Smooth muscle cell (in vitro differentiated cells): Measurements from ENCODE around the gene UGT1A10. TPM values are rescaled to one million over a fixed set of nuclear protein-coding genes. Genes with fewer than 3 reads are reported as not detected.

ENCODE experiments used
- DNase-seq: peaks from one replicate; lab custom pipeline; 2025; ENCODE audit not compliant: unreplicated experiment; lab: John Stamatoyannopoulos, UW
- H2AFZ ChIP-seq: fragments of 200-600 bp; sonication (generic); 2 replicates; pipeline ENCODE4 v1.6.0; 2016; ENCODE audit warnings: antibody characterized with exemption, low read depth, mild to moderate bottlenecking
- H3F3A ChIP-seq: fragments of 200-600 bp; sonication (generic); 2 replicates; pipeline ENCODE4 v1.6.0; 2017; ENCODE audit warnings: antibody characterized with exemption, low read depth
- H3K27ac ChIP-seq: fragments of 200-600 bp; sonication (generic); 2 replicates; pipeline ENCODE4 v1.5.1; 2016; ENCODE audit warnings: low read depth, mild to moderate bottlenecking
- H3K27me3 ChIP-seq: fragments of 200-600 bp; sonication (generic); 2 replicates; pipeline ENCODE4 v1.6.1; 2016; ENCODE audit warnings: low read depth, mild to moderate bottlenecking
- H3K36me3 ChIP-seq: fragments of 200-600 bp; sonication (generic); 2 replicates; pipeline ENCODE4 v1.5.1; 2016; ENCODE audit warnings: low read depth
- H3K4me1 ChIP-seq: fragments of 200-600 bp; sonication (generic); 2 replicates; pipeline ENCODE4 v1.5.1; 2016; ENCODE audit warnings: low read depth
- H3K4me2 ChIP-seq: fragments of 200-600 bp; sonication (generic); 2 replicates; pipeline ENCODE4 v1.6.0; 2016; ENCODE audit warnings: mild to moderate bottlenecking
- H3K4me3 ChIP-seq: fragments of 200-600 bp; sonication (generic); 2 replicates; pipeline ENCODE4 v1.5.1; 2016; ENCODE audit warnings: mild to moderate bottlenecking
- H3K79me2 ChIP-seq: fragments of 200-600 bp; sonication (generic); 2 replicates; pipeline ENCODE4 v1.6.0; 2016; ENCODE audit warnings: low read depth, mild to moderate bottlenecking
- H3K9ac ChIP-seq: fragments of 200-600 bp; sonication (generic); 2 replicates; pipeline ENCODE4 v1.6.0; 2016; ENCODE audit warnings: low read depth
- H3K9me3 ChIP-seq: fragments of 200-600 bp; sonication (generic); replicated peaks from 2 replicates; pipeline ENCODE4 v1.5.1; 2016; ENCODE audit warnings: low read depth
- H4K20me1 ChIP-seq: fragments of 200-600 bp; sonication (generic); 2 replicates; pipeline ENCODE4 v1.6.0; 2016; ENCODE audit warnings: low read depth
- CTCF ChIP-seq: fragments of 200-600 bp; sonication (generic); IDR thresholded peaks from 2 replicates; pipeline ENCODE4 v1.5.1; 2017; ENCODE audit warnings: borderline replicate concordance, mild to moderate bottlenecking, antibody characterized with exemption; ENCODE audit not compliant: insufficient read depth, poor library complexity, severe bottlenecking
- whole genome bisulfite sequencing: methylation state at CpG from one replicate; pipeline ENCODE4 v1.1.7; 2016; ENCODE audit warnings: low lambda C conversion rate; 5-methylcytosine and 5-hydroxymethylcytosine counted together
- polyA plus RNA-seq: library from polyadenylated mRNA; unstranded; fragments of >200 nt; fragmentation: Nextera tagmentation; extraction: Ambion mirVana; gene quantifications from 2 replicates; pipeline ENCODE4 v1.2.1, GENCODE V29; 2016
- total RNA-seq: library from RNA; depleted of rRNA; stranded (reverse); fragments of >200 nt; gene quantifications from 2 replicates; pipeline ENCODE4 v1.2.3, GENCODE V29; 2014

Gene UGT1A10
- total and polyA plus RNA-seq, 2 experiments from 2014 or later: not detected

- no peak for TF ChIP-seq CTCF
- H3K4me2 ChIP-seq: no peak overlapping the region
- H3K9ac ChIP-seq: no peak overlapping the region
- no peaks in the 10 kb centered on the region for H3K79me2 ChIP-seq
- no peaks in the 10 kb centered on the region for H3K27me3 ChIP-seq
- no peak overlapping the region for H3K4me3 ChIP-seq
- H4K20me1 ChIP-seq: no peaks in the 10 kb centered on the region
- no peak overlapping the region for H2AFZ ChIP-seq
- H3K36me3 ChIP-seq: no peaks in the 10 kb centered on the region
- no peak overlapping the region for H3K27ac ChIP-seq
- H3K4me1 ChIP-seq: no peaks in the 10 kb centered on the region
- DNase-seq: no peak
- H3F3A ChIP-seq: no peaks in the 10 kb centered on the region
- no peaks in the 10 kb centered on the region for H3K9me3 ChIP-seq
- WGBS: 92% methylated on average over 2 of the region's 2 CpGs
These were observed 122.6 kb downstream of the UGT1A10 start for GRCh38 chr2:233758849-233759248.

GRCh38 chr2:233760043-233760442 lies 123.8 kb downstream of the UGT1A10 start, which contains the start of gene UGT1A1:
UGT1A1 (plus strand) TSS chr2:233760270; CDS start chr2:233760288, 18 bp downstream.
- Histone ChIP-seq H3K9me3 (no peaks in the 10 kb centered on the region), H3K4me2 (no peak within 1 kb of the TSS), H3K4me1 (no peaks in the 10 kb centered on the region), H3F3A (no peaks in the 10 kb centered on the region), H3K27me3 (no peaks in the 10 kb centered on the region), H3K27ac (no peak within 1 kb of the TSS), H3K79me2 (no peaks in the 10 kb centered on the region), H2AFZ (no peak within 1 kb of the TSS), H3K9ac (no peak within 1 kb of the TSS), H4K20me1 (no peaks in the 10 kb centered on the region), H3K4me3 (no peak within 1 kb of the TSS), H3K36me3 (no peaks in the 10 kb centered on the region)
- 94% methylated on average over 6 of the region's 6 CpGs for WGBS
- no peak for TF ChIP-seq CTCF
- no peak for DNase-seq

GRCh38 chr2:233761040-233761769 lies 125.0 kb downstream of the UGT1A10 start:
- Histone ChIP-seq H3K9ac (no peak overlapping the region), H3K4me1 (no peaks in the 10 kb centered on the region), H2AFZ (no peak overlapping the region), H3F3A (no peaks in the 10 kb centered on the region), H3K4me2 (no peak overlapping the region), H3K27ac (no peak overlapping the region), H3K36me3 (no peaks in the 10 kb centered on the region), H3K79me2 (no peaks in the 10 kb centered on the region), H3K27me3 (no peaks in the 10 kb centered on the region), H3K9me3 (no peaks in the 10 kb centered on the region), H3K4me3 (no peak overlapping the region), H4K20me1 (no peaks in the 10 kb centered on the region)
- no peak for TF ChIP-seq CTCF
- 64% methylated on average over 4 of the region's 4 CpGs for WGBS
- no peak for DNase-seq

GRCh38 chr2:233764264-233764663 lies 128.0 kb downstream of the UGT1A10 start:
- H3K9me3 ChIP-seq: no peaks in the 10 kb centered on the region
- WGBS: 47% methylated on average over 7 of the region's 7 CpGs
- peak overlapping the region; percentile 77 for H3K27ac ChIP-seq
- no peaks in the 10 kb centered on the region for H3K27me3 ChIP-seq
- H3K4me1 ChIP-seq: no peaks in the 10 kb centered on the region
- TF ChIP-seq CTCF: no peak
- H2AFZ ChIP-seq: peak overlapping the region; percentile 5
- no peaks in the 10 kb centered on the region for H3F3A ChIP-seq
- DNase-seq: no peak
- H3K9ac ChIP-seq: no peak overlapping the region
- H4K20me1 ChIP-seq: no peaks in the 10 kb centered on the region
- H3K4me2 ChIP-seq: peak overlapping the region; percentile 34
- H3K4me3 ChIP-seq: no peak overlapping the region
- no peaks in the 10 kb centered on the region for H3K79me2 ChIP-seq
- H3K36me3 ChIP-seq: no peaks in the 10 kb centered on the region
